Keratinocyte (primary cell): ENCODE measurements around the gene KLHL2. TPM values are rescaled to one million over a fixed set of nuclear protein-coding genes. Genes with fewer than 3 reads are reported as not detected.
A peak's percentile ranks its signal among the peaks of the same experiment; 100 is the strongest.

ENCODE experiments used
- DNase-seq: peaks from one replicate; pipeline ENCODE4 v3.0.0-alpha.2; 2011; ENCODE audit warnings: low read depth, missing footprints, low spot score
- FAIRE-seq: peaks from 2 replicates; lab custom pipeline; 2011; peaks lifted over from hg19 to GRCh38; lab: Jason Lieb, UNC
- H2AFZ ChIP-seq: 2 replicates; pipeline ENCODE4 v1.6.0; 2012; ENCODE audit warnings: low read length, control low read depth, inconsistent platforms; ENCODE audit not compliant: control insufficient read depth
- H3K27ac ChIP-seq: 2 replicates; pipeline ENCODE4 v1.5.1; 2011; ENCODE audit warnings: low read length; ENCODE audit not compliant: control insufficient read depth, insufficient read depth
- H3K27me3 ChIP-seq: 3 replicates; pipeline ENCODE4 v1.6.0; 2011; ENCODE audit warnings: low read length; ENCODE audit not compliant: control insufficient read depth, insufficient read depth; ENCODE audit errors: extremely low read depth
- H3K36me3 ChIP-seq, 2 experiments: 2 replicates in 1 of 2; 3 replicates in 1 of 2; pipeline ENCODE4 v1.5.1; 2011; ENCODE audit warnings: low read length in 2 of 2, mild to moderate bottlenecking in 1 of 2; ENCODE audit not compliant: control insufficient read depth in 2 of 2, insufficient read depth in 2 of 2; ENCODE audit errors: extremely low read depth in 1 of 2
- H3K4me1 ChIP-seq: 3 replicates; pipeline ENCODE4 v1.5.1; 2011; ENCODE audit warnings: low read length; ENCODE audit not compliant: control insufficient read depth, insufficient read depth; ENCODE audit errors: extremely low read depth
- H3K4me2 ChIP-seq: 3 replicates; pipeline ENCODE4 v1.6.0; 2011; ENCODE audit warnings: low read depth, low read length; ENCODE audit not compliant: control insufficient read depth, insufficient read depth; ENCODE audit errors: extremely low read depth
- H3K4me3 ChIP-seq, 3 experiments: fragments of 200-600 bp in 1 of 3; sonication (generic) in 1 of 3; 2 replicates in 2 of 3; 3 replicates in 1 of 3; pipeline ENCODE4 v1.5.1; 2011 to 2016; ENCODE audit warnings: low read length in 3 of 3, mild to moderate bottlenecking in 3 of 3, control low read depth in 2 of 3, inconsistent platforms in 1 of 3, low read depth in 1 of 3, mixed read lengths in 1 of 3, mixed run types in 1 of 3, moderate library complexity in 1 of 3; ENCODE audit not compliant: control insufficient read depth in 2 of 3, insufficient read depth in 2 of 3; ENCODE audit errors: extremely low read depth in 1 of 3
- H3K79me2 ChIP-seq: 2 replicates; pipeline ENCODE4 v1.6.0; 2012; ENCODE audit warnings: low read length; ENCODE audit not compliant: control insufficient read depth, insufficient read depth
- H3K9ac ChIP-seq: 3 replicates; pipeline ENCODE4 v1.6.0; 2011; ENCODE audit warnings: low read length; ENCODE audit not compliant: control insufficient read depth, insufficient read depth; ENCODE audit errors: extremely low read depth
- H3K9me1 ChIP-seq: 3 replicates; pipeline ENCODE4 v1.6.0; 2011; ENCODE audit warnings: low read length; ENCODE audit not compliant: control insufficient read depth, insufficient read depth; ENCODE audit errors: extremely low read depth
- H3K9me3 ChIP-seq: 2 replicates; pipeline ENCODE4 v1.5.1; 2012; ENCODE audit warnings: low read depth, low read length; ENCODE audit not compliant: control insufficient read depth
- H4K20me1 ChIP-seq: 3 replicates; pipeline ENCODE4 v1.6.0; 2011; ENCODE audit warnings: low read length; ENCODE audit not compliant: control insufficient read depth, insufficient read depth; ENCODE audit errors: extremely low read depth
- CTCF ChIP-seq, 3 experiments: IDR thresholded peaks in 1 of 3; conservative IDR thresholded peaks in 1 of 3; optimal IDR thresholded peaks in 1 of 3; 2 replicates in 2 of 3; 3 replicates in 1 of 3; pipeline versions ENCODE3 to v1.5.1; 2011; ENCODE audit warnings: low read length in 3 of 3, mild to moderate bottlenecking in 3 of 3, moderate library complexity in 2 of 3, control low read depth in 1 of 3, inconsistent platforms in 1 of 3; ENCODE audit not compliant: insufficient read depth in 2 of 3; ENCODE audit errors: extremely low read depth in 1 of 3
- EZH2 ChIP-seq: IDR thresholded peaks from one replicate; pipeline ENCODE4 v1.6.1; 2012; ENCODE audit warnings: inconsistent platforms, mild to moderate bottlenecking, low read length, moderate library complexity
- dilution Hi-C: fragments of 300-500 bp; cut with MboI; formaldehyde crosslinking; loops from one replicate; pipeline ENCODE4 v1.7.0; 2020; ENCODE audit warnings: low sequenced_read_pairs; ENCODE audit not compliant: extremely low pct_ligation_motif_present
- polyA plus RNA-seq, 5 experiments: library from polyadenylated mRNA; depleted of rRNA in 3 of 5; stranded (reverse) in 3 of 5; stranded (forward) in 1 of 5; unstranded in 1 of 5; fragments of >200 nt; gene quantifications; 1 replicate in 1 of 5; 2 replicates in 3 of 5; 3 replicates in 1 of 5; pipeline versions ENCODE4 v1.2.1 to v1.2.3, GENCODE V29; 2011 to 2012; ENCODE audit warnings: missing spikeins in 2 of 5, low read depth in 1 of 5, low replicate concordance in 1 of 5

KLHL2 gene
- polyA plus RNA-seq, 1 donor (not counting 4 experiments of a cell fraction or from before 2014, with no cell fraction given), result 18.5 TPM

GRCh38 chr4:165194368-165194767, 13.0 kb upstream of the KLHL2 start:
- Histone ChIP-seq H3K4me1 (peaks cover 14% of the 10 kb centered on the region), H3K36me3 (no peaks in the 10 kb centered on the region), H3K4me3 (no peak overlapping the region), H3K79me2 (no peaks in the 10 kb centered on the region), H3K9me3 (no peaks in the 10 kb centered on the region), H3K27me3 (no peaks in the 10 kb centered on the region), H4K20me1 (no peaks in the 10 kb centered on the region), H2AFZ (no peak overlapping the region), H3K9me1 (no peaks in the 10 kb centered on the region), H3K9ac (no peak overlapping the region), H3K4me2 (no peak overlapping the region), H3K27ac (no peak overlapping the region)
- dilution Hi-C loops, result no loop called here
- DNase-seq (no peak), FAIRE-seq (no peak)
- TF ChIP-seq EZH2 (no peak), CTCF (optimal IDR thresholded peaks at IDR 0.05 in 1 of 3, IDR thresholded peaks at IDR 0.05 in 1 of 3, conservative IDR thresholded peaks at IDR 0.05 in 1 of 3; ENCODE audit: extremely low read depth in 1 of 3, insufficient read depth in 2 of 3, low read length in 3 of 3) (no peak)

- FAIRE-seq, result peak; percentile 65
- Histone ChIP-seq H3K27ac (no peak overlapping the region), H3K4me3 (no peak overlapping the region), H3K9me3 (no peaks in the 10 kb centered on the region), H3K9me1 (no peaks in the 10 kb centered on the region), H3K79me2 (no peaks in the 10 kb centered on the region), H3K4me2 (no peak overlapping the region), H3K36me3 (no peaks in the 10 kb centered on the region), H4K20me1 (no peaks in the 10 kb centered on the region), H2AFZ (no peak overlapping the region), H3K9ac (no peak overlapping the region), H3K4me1 (peaks cover 22% of the 10 kb centered on the region), H3K27me3 (no peaks in the 10 kb centered on the region)
- DNase-seq, result no peak
- dilution Hi-C loops, result no loop called here
- TF ChIP-seq CTCF (optimal IDR thresholded peaks at IDR 0.05 in 1 of 3, IDR thresholded peaks at IDR 0.05 in 1 of 3, conservative IDR thresholded peaks at IDR 0.05 in 1 of 3; ENCODE audit: extremely low read depth in 1 of 3, insufficient read depth in 2 of 3, low read length in 3 of 3), result no peak
- TF ChIP-seq EZH2, result no peak
Measured at GRCh38 chr4:165198329-165198728, 9.0 kb upstream of the KLHL2 start.
